Stimulated activated memory B cell treated with anti-CD40 and anti-IgM and Interleukin-4, amounts not matched to agents 10 μg/mL and 1 μg/mL and 100 μg/mL, for 72 hours (primary cell): Measurements from ENCODE around the gene SMIM13.

ENCODE experiments used
- ATAC-seq: fragments of 150-1000 bp; cut with Tn5 transposase; 2 replicates; pipeline ENCODE4 v1.10.0; 2021
- H3K27ac Mint-ChIP-seq: one replicate; pipeline ENCODE4 v1.8.0; 2022; ENCODE audit warnings: mild to moderate bottlenecking, mixed read lengths
- H3K27me3 Mint-ChIP-seq: one replicate; pipeline ENCODE4 v1.8.0; 2022; ENCODE audit warnings: mixed read lengths
- H3K36me3 Mint-ChIP-seq: one replicate; pipeline ENCODE4 v1.8.0; 2022; ENCODE audit warnings: mixed read lengths
- H3K4me1 Mint-ChIP-seq: one replicate; pipeline ENCODE4 v1.8.0; 2022; ENCODE audit warnings: mixed read lengths
- H3K4me3 Mint-ChIP-seq: one replicate; pipeline ENCODE4 v1.8.0; 2022; ENCODE audit warnings: mild to moderate bottlenecking, moderate library complexity, mixed read lengths
- H3K9me3 Mint-ChIP-seq: one replicate; pipeline ENCODE4 v1.8.0; 2022; ENCODE audit warnings: mixed read lengths

Gene SMIM13

DNA sequence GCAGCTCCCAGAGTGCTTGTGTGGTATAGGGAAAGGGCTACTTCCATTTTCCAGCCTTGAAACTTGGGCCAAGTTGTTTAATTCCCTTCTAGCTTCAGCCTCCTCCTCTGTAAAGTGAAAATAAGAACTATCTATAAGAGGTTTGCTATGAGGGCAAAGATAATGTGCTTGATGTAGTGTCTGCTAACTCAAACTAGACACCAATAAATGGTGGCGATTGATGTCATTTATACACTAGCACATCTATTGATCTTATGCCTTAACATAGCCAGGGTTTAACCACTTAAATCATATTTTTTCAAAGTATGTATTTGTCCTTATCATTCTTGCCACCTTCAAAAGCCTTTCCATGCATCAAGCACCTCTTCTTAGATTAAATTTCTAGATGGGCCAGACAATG lies 83.6 kb downstream of the SMIM13 start:
- no peaks in the 10 kb centered on the region for H3K27me3 Mint-ChIP-seq
- peaks cover 9% of the 10 kb centered on the region for H3K4me1 Mint-ChIP-seq
- no peak for ATAC-seq

DNA sequence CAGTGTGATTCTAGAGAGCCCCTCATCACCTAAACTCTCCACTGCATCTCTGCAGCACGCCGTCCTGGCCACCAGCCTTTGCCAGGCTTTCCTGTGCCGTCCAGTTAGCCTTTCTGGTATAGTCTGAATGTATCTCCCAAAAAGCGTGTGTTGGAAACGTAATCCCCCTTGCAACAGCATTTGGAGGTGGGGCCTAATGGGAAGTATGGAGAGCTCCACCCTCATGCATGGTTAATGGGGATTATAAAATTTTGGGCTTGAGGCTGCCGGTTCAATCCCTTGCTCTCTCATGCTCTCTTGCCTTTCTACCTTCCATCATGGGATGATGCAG lies 85.4 kb downstream of the SMIM13 start:
- no peak overlapping the region for H3K27ac Mint-ChIP-seq
- no peaks in the 10 kb centered on the region for H3K4me1 Mint-ChIP-seq
- H3K36me3 Mint-ChIP-seq: peaks cover 10% of the 10 kb centered on the region
- H3K4me3 Mint-ChIP-seq: no peak overlapping the region
- no peak for ATAC-seq
- no peaks in the 10 kb centered on the region for H3K27me3 Mint-ChIP-seq
- H3K9me3 Mint-ChIP-seq: no peaks in the 10 kb centered on the region

More for the DNA sequence above, 83.6 kb downstream of the SMIM13 start:
- H3K4me3 Mint-ChIP-seq: no peak overlapping the region
- H3K27ac Mint-ChIP-seq: no peak overlapping the region
- no peaks in the 10 kb centered on the region for H3K9me3 Mint-ChIP-seq
- H3K36me3 Mint-ChIP-seq: no peaks in the 10 kb centered on the region

DNA sequence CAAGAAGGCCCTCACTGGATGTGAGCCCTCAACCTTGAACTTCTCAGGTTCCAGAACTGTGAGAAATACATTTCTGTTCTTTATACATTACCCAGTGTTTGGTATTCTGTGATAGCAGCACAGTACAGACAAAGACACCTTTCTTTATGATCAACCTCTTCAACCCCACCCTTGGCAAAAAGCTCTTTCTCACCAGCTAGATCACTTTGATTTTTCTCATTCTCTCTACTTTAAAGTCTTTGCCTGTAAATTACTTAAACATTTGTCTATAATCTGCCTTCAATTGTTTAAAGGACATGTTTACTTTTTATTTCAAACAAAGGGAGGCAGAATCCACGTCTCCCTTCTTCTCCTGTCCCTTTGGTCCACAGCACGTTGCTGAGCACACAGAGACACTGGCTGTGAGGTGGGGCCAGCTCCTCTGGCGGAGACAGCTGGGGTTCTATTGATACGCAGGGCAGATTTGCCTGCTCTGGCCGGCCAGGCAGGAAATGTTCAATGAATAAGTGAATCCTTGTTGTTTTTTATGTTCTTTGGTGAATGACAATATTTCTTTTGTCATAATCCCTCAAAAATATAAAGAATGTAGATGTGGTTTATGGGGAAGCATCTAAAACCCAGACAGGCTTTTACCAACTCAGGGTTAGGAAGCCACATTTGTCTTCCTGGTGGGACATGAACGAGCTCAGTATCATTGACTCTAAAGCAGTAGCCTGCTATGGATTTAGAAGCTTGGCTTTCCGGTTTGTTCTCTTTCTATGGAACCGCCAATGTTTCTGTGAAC lies 86.0 kb downstream of the SMIM13 start:
- no peak overlapping the region for H3K4me3 Mint-ChIP-seq
- no peak for ATAC-seq
- no peak overlapping the region for H3K27ac Mint-ChIP-seq
- no peaks in the 10 kb centered on the region for H3K9me3 Mint-ChIP-seq
- no peaks in the 10 kb centered on the region for H3K4me1 Mint-ChIP-seq
- no peaks in the 10 kb centered on the region for H3K27me3 Mint-ChIP-seq
- peaks cover 16% of the 10 kb centered on the region for H3K36me3 Mint-ChIP-seq

GRCh38 chr6:11181478-11182136 lies 88.0 kb downstream of the SMIM13 start:
- Mint-ChIP-seq H3K4me3 (no peak overlapping the region), H3K27ac (no peak overlapping the region), H3K9me3 (peaks cover 2% of the 10 kb centered on the region), H3K4me1 (no peaks in the 10 kb centered on the region), H3K36me3 (peaks cover 35% of the 10 kb centered on the region), H3K27me3 (no peaks in the 10 kb centered on the region)
- ATAC-seq: no peak

DNA sequence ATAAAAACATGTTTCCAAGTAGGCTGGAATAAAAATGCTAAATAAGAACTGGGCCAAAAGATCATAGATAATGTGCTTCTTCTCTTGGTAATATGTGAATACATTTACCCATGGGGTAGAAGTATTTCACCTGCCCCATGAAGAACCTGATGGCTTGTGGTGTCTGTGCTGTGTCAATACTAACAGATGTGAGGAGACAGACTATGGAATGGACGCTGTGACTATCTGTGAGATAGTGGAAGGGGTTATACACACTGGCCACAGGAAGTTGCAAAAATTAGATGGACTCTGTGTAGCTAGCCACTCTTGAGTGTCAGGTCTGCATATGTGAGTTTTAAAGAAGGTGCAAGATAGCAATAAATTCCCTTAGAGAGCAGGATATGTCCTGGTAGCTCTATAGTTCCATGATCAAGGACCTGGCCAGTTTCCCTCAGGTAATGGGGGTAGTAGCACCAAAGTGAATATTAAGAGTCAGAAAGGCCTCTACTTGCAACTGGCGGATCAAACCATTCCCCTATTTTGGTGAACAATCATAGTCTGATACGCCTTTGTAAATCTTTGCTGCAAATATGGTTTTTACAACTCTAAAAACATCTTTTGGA lies 90.2 kb downstream of the SMIM13 start:
- H3K27me3 Mint-ChIP-seq: no peaks in the 10 kb centered on the region
- H3K4me1 Mint-ChIP-seq: no peaks in the 10 kb centered on the region
- H3K36me3 Mint-ChIP-seq: peaks cover 57% of the 10 kb centered on the region
- no peak overlapping the region for H3K27ac Mint-ChIP-seq
- no peak for ATAC-seq
- H3K9me3 Mint-ChIP-seq: peaks cover 2% of the 10 kb centered on the region
- no peak overlapping the region for H3K4me3 Mint-ChIP-seq

- Mint-ChIP-seq H3K27ac (no peak overlapping the region), H3K4me1 (no peaks in the 10 kb centered on the region), H3K9me3 (peaks cover 2% of the 10 kb centered on the region), H3K4me3 (no peak overlapping the region), H3K27me3 (no peaks in the 10 kb centered on the region), H3K36me3 (peaks cover 63% of the 10 kb centered on the region)
- ATAC-seq: no peak
Observed at GRCh38 chr6:11185204-11185842, 91.7 kb downstream of the SMIM13 start.

DNA sequence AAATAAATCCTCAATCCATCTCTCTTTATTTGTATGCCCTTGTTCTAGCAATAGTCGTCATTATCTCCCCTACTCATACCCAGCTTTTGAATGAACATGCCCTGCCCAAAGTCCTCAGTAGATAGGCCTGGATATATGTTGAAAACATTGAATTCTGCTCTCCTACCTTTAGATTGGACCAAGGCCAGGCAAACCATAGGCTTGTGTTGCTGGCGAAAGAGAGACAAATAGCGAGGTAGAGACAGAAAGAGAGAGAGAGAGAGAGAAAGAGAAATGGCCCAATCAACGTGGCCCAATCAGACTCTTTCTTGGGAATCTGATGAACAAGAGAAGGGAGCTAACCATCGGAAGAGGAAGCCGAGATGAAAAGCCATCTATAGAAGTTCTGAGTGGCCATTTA lies 93.7 kb downstream of the SMIM13 start:
- Mint-ChIP-seq H3K4me3 (no peak overlapping the region), H3K36me3 (peaks cover 82% of the 10 kb centered on the region), H3K9me3 (peaks cover 2% of the 10 kb centered on the region), H3K27me3 (no peaks in the 10 kb centered on the region), H3K27ac (no peak overlapping the region), H3K4me1 (no peaks in the 10 kb centered on the region)
- no peak for ATAC-seq
